ENCODE results near the gene RBM5. TPM values are rescaled to one million over a fixed set of nuclear protein-coding genes. Genes with fewer than 3 reads are reported as not detected.

RBM5 gene
- polyA plus RNA-seq, 1 donor: 179 TPM

DNA sequence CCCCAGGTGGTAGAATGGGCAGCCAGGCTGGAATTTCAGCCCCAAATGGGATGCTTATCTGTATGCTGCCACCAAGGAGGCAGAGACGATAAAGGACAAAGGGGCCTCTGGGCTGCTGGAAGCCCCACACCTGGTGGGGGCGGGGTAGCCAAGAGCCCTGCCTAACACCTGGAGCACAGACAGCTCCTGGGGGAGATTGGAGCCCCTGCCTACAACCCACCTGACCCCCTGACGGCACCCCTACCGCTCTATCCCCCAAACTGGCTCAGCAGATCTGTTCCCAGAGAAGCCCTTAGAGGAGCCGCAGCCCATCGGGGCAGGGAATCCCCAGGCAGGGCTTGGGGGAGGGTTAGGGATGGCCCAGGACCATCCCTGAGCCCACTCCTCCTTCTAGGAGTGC lies 50.6 kb downstream of the RBM5 start:
- DNase-seq: no peak

GRCh38 chr3:50139718-50140423 lies 51.2 kb downstream of the RBM5 start:
- no peak for DNase-seq

DNA sequence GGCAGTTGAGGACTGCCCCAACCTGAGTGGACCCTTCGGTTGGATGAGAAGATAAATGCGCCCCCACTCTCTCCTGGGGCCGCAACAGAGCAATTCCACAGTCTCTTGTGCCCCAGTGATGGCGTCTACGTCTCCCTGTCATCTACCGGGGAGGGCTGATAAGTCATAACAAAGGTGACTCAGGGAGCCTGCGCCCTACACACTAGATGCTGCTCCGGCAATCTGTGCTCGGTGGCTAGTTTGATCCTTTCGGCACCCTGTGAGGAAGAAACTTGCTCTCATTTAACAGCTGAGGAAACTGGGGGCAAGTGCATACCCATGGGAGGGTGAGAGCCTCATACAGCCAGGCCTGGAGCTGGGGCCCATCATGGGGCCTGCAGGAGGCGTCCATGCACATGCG lies 52.3 kb downstream of the RBM5 start:
- DNase-seq: no peak

- no peak for DNase-seq
Observed at GRCh38 chr3:50146316-50146901, 57.7 kb downstream of the RBM5 start.

GRCh38 chr3:50147016-50147415 lies 58.3 kb downstream of the RBM5 start:
- no peak for DNase-seq

DNA sequence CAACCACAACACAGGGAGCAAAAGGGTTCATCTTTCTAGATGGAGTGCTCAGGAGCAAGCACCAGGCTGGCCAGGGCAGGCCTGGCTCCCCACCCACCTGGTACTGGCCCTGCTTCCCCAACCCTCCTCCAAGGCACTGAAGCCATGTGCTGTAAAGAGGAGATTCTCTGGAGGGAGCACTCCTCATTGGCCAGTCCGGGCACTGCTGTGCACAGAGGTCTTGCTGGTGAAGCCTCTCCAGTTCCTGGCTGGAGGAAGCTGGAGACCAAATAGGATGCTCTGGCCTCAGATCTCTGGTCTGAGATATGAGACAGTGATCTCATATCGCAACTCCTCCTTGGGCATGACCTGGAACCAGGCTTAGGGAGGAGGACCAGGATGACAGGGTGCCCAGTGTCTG lies 58.7 kb downstream of the RBM5 start:
- no peak for DNase-seq

- DNase-seq: no peak
Observed at GRCh38 chr3:50147861-50148260, 59.1 kb downstream of the RBM5 start.

DNA sequence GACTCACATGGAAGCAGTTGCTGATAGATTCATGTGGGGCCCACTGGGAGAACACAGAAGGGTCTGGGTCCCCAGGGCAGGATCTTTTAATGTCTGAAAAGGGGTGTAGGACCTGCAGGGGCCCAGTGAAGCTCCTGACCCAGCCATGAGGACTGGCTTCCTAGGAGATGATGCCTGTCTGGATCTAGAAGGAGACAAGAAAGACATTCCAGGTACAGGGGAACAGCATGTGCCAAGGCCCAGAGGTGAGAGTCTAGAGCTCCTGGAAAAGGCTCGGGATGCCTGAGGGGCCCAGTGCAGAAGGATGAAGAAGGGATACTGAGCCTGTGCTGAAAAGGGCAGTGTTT lies 61.7 kb downstream of the RBM5 start:
- no peak for DNase-seq

DNA sequence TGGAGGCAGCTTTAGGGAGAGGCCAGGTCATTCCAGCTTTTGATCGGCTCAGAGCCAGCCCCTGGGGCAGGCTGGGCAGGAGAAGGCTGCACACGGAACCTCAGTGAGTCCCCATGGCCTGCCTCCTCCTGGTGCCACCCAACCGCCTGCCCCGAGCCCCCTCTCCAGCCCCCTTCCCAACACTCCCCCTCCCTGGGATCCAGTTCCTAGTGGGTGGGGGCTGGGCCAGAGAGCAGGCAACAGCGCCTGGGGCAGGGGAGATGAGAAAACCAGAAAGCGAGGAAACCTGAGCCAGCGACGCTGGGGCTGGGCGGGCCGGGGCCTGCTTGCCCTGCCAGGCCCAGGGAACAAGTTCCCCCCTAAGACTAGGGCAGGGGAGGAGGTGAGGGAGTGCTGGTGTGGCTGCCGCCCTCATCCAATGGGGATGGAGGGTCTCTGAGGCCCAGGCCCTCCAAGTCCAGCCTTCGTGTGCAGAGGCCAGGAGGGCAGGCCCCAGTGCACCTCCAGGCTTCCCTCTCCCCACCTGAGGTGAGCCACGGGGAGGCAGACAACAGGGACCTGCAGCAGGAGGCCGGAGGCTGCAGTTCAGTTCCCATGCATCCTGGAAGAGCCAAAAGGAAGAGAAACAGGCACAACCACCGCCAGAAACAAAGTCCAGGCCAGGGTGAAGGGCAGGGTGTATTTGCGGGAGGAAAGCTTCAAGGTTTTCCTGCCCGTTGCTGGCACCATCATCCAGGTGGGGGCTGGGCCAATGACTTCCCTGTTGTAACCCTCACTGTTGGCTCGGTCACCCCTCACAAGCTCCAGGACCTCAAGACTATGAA lies 62.4 kb downstream of the RBM5 start:
- peak; percentile 71 for DNase-seq

DNA sequence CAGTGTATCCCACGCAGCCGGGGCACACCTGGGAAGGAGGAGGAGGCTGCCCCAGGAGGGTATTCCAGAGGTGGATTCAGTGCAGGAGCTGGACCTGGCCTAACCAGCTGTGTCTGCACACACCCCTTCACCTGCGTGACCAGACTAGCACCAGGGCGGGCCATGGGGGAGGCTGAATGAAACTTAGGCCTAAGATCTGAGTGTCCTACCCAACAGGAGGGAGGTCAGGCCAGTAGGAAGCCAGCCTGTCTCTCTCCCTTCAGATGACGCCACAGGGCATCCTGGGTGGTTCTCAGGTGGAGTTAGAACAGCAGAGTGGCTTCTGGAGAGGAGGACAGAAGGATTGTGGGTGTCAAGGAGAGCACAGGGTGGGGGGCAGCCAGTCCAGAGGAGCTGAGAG lies 63.0 kb downstream of the RBM5 start:
- no peak for DNase-seq

DNA sequence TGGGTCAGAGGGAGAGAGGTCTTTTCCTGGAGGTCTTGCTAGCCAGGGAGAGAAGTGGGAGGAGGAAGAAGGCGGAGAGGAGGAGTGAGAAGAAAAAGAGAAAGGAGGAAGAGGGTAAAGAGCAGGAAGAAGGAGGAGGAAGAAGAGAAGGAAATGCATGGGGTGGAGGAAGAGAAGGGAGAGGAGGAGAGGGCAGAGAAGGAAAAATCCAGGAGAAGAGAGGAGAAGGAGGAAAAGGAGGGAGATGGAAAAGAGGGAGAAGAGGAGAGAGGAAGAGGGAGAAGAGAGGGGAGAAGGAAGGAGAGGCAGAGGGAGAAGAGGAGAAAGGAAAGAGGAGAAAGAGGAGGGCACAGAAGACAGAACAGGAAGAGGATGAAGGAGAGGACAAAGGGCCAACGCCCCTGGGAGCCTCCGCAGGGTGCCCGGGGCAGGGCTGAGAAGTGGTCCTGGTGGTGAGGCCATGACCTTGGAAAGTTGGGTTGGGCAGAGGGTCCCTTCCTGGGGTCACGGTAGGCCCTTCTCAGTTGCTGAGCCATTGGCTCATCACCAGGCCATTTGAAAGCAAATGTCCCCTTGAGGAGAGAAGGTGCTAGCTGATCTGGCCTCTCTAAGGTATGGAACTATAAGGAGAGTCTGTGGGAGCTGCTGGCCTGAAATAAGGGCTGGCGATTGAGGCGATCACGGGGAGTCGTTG lies 65.2 kb downstream of the RBM5 start:
- no peak for DNase-seq

DNA sequence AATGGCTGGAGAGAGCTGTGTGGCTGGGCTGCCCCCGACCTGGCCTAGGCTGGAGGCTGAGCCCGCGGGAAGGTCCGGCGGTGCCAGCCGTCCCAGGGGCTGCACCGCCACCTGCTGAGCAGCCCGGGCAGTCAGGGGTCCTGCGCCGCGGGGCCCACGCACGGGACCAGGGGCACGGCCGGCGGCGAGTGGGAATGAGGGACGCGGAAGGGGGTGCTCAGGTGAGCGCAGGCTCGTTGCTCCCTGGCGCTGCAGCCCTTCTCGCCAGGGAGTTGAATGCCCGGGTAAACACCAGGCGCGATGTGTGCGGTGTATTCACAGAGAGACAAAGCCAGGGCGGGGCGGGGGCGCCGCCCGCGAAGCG lies 65.7 kb downstream of the RBM5 start:
- no peak for DNase-seq

- DNase-seq: peak; percentile 71
Observed at GRCh38 chr3:50154840-50155490, 66.2 kb downstream of the RBM5 start, which contains the start of gene SEMA3F. TSS of gene SEMA3F (plus strand) at chr3:50155324. CDS start at chr3:50159623, 4,299 bp downstream.

DNA sequence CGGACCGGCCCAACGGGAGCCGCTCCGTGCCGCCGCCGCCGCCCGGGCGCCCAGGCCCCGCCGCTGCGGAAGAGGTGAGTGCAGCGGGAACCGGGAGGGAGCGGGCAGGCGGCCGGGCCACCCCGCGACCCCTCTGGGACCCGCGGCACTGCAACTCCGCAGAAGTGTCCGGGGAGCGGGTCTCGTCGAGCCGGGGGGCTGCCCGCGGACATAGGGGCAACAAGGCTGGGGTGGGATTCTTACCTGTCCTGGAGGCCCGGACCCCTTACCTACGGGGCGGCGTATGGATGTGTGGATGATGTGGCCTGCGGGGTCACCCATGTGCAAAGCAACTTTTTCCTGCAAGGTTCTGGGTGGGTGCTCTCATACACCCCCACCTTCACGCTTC lies 66.8 kb downstream of the RBM5 start:
- no peak for DNase-seq

DNA sequence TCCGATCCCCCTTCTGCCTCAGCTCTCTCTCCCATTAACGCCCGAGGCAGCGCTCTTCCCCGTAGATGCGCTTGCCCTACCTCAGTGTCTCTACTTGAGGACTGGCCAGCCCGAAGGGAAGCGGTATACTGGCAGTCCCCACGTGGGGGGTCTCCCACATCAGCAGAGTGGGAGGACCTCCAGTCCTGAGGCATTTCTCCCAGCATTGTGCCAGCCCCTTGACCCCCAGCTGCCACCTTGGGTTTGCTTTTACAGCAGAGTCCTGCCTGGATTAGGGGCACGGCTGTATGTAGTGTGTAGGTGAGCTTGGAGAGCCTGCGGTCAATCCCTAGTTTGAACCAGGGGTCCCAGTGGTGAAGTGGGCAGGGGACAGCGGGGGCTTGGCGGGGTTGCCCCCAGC lies 67.2 kb downstream of the RBM5 start:
- DNase-seq: no peak

- DNase-seq: peak; percentile 50
Observed at GRCh38 chr3:50156549-50157493, 68.1 kb downstream of the RBM5 start.

GRCh38 chr3:50157827-50158529 lies 69.3 kb downstream of the RBM5 start:
- no peak for DNase-seq

DNA sequence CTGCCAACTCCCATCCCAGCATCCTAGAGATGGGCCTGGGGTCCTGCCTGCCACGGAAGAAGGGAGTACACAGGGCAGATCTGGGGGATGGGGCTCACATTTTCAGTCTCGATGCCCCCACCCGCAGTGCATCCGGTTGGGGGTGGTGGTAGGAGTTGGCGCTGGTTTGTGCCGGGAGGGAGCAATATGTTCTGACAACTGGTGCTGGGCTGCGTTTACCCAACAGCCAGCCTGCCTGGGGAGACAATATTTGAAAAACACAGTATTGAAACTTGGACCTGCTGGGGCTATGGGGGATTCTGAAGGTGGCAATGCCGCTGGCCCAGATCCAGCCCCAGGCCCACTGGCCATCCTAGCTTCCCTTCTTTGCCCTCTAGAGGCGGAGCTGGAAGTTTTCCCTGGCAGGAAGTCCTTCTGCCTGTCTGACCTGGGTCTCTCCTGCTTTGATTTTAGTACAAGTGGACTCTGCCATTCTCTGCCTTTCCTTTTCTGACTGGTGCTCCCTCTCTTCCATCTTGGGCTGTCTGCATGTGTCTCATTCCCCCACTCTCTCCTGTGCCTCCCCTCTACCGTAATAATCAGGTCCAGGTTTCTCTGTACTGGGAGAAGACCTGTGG lies 69.9 kb downstream of the RBM5 start:
- DNase-seq: no peak

GRCh38 chr3:50160561-50160983 lies 71.9 kb downstream of the RBM5 start:
- DNase-seq: no peak

DNA sequence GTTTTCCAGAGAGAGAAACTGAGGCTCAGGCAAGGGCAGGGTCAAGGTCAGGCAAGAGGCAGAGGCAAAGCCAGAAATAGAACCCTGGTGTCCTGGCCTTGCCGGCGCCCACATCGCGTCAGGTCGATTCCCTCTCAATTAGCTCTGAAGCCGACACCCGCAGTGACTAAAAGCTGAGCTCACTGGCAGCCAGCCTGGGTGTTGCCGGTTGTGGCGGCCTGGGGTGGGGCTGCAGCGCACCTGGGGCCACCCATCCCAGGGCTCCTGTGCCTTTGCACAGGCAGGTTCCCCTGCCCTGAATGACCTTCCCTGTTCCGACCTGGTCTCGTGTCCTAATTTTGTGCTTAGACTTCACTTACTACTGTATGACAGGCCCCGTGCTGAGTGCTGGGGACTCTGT lies 72.6 kb downstream of the RBM5 start:
- DNase-seq: no peak

All from hindlimb muscle (tissue), 1 donor.